Stomach (tissue), 9 donors: Measurements from ENCODE around the gene SLC6A17. TPM values are rescaled to one million over a fixed set of nuclear protein-coding genes. Genes with fewer than 3 reads are reported as not detected.
A peak's percentile ranks its signal among the peaks of the same experiment; 100 is the strongest.

Experiments
- DNase-seq, 2 donors: peaks; one replicate each; pipeline versions ENCODE4 v3.0.0 to v3.0.0-alpha.2; 2013 to 2019
- H3K27ac ChIP-seq, 5 donors: fragments of 200-600 bp in 4 of 5; sonication (generic) in 4 of 5; one replicate each; pipeline ENCODE4 v1.5.1; 2013 to 2019; ENCODE audit warnings: mild to moderate bottlenecking in 1 of 5, moderate library complexity in 1 of 5
- H3K27me3 ChIP-seq, 3 donors: fragments of 200-600 bp; sonication (generic); one replicate each; pipeline ENCODE4 v1.5.1; 2017 to 2019; ENCODE audit warnings: mixed run types in 1 of 3
- H3K36me3 ChIP-seq, 4 donors: fragments of 200-600 bp; sonication (generic); 1 replicate in 3 of 4; 2 replicates in 1 of 4; pipeline ENCODE4 v1.5.1; 2016 to 2019
- H3K4me1 ChIP-seq, 4 donors: fragments of 200-600 bp; sonication (generic); one replicate each; pipeline ENCODE4 v1.5.1; 2016 to 2019
- H3K4me3 ChIP-seq, 4 donors: fragments of 200-600 bp; sonication (generic) in 3 of 4; one replicate each; pipeline ENCODE4 v1.5.1; 2016 to 2019; ENCODE audit warnings: mild to moderate bottlenecking in 1 of 4
- H3K9me3 ChIP-seq, 4 donors: fragments of 200-600 bp; sonication (generic); one replicate each; pipeline ENCODE4 v1.5.1; 2016 to 2019
- EP300 ChIP-seq: sonication (generic); formaldehyde crosslinking; IDR thresholded peaks from one replicate; pipeline ENCODE4 v1.6.1; 2017; ENCODE audit warnings: antibody characterized with exemption
- POLR2A ChIP-seq, 4 donors: fragments of 450-650 bp; IDR thresholded peaks; one replicate each; pipeline ENCODE4 v1.6.1; 2016; ENCODE audit warnings: antibody characterized with exemption in 4 of 4, control low read depth in 2 of 4, mild to moderate bottlenecking in 1 of 4, moderate library complexity in 1 of 4
- POLR2AphosphoS5 ChIP-seq, 3 donors: sonication (generic); formaldehyde crosslinking; IDR thresholded peaks; one replicate each; pipeline ENCODE4 v1.6.1; 2016; ENCODE audit warnings: antibody characterized with exemption in 3 of 3
- WGBS, 5 donors: extraction: QIAGEN DNeasy Blood & Tissue Kit in 3 of 5; methylation state at CpG; one replicate each; pipeline versions ENCODE4 v1.1.5 to v1.1.7; 2013 to 2018; 5-methylcytosine and 5-hydroxymethylcytosine counted together
- intact Hi-C: fragments of 100-400 bp; cut with DNase I; formaldehyde crosslinking; loops from one replicate; pipeline ENCODE4 v1.15.1; 2023; ENCODE audit warnings: low total_unique reads
- polyA plus RNA-seq, 3 donors: library from polyadenylated mRNA; stranded (reverse); fragments of 200-250 nt; gene quantifications; one replicate each; pipeline ENCODE4 v1.2.3, GENCODE V29; 2013
- total RNA-seq, 5 donors: library from RNA; depleted of rRNA; stranded (reverse); fragments of >200 nt; gene quantifications; one replicate each; pipeline versions ENCODE4 v1.1.0 to v1.2.3, GENCODE V29; 2014 to 2016
- TF ChIP-seq, protein P1 (sequence below), 7 experiments: fragments of 450-650 bp in 4 of 7; fragments of 200-600 bp in 3 of 7; sonication (generic) in 3 of 7; IDR thresholded peaks; one replicate each; pipeline ENCODE4 v1.5.1; 2016 to 2019; ENCODE audit warnings: antibody characterized with exemption in 7 of 7, control low read depth in 2 of 7, mild to moderate bottlenecking in 1 of 7
- donor health status: healthy with polysubstance abuse.
- donor health status: Bipolar disorder and iron deficiency.
- donor health status: healthy.

The SLC6A17 gene
- total and polyA plus RNA-seq, 8 donors = 0.08 to 0.37 (median 0.14) TPM; not detected in 3

DNA sequence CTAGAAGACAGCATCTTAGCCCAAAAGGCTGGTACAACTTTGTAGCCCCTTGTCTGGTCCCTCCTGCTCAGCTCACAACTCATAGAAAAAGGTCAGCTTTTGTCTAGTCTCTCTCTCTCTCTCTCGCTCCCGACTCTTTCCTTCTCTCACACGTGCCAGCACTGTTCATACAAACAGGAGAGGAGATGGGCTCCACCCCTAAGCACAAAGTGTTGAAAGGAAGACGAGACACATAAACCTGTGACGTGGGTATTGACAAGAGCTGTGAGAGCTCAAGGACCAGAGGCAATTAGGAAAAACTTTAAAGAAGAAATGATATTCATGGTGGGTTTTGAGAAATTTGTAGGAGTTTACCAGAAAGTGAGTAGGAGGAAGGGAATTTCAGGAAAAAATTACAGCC, 36.3 kb downstream of the SLC6A17 start:
- Histone ChIP-seq H3K9me3 (no peaks in the 10 kb centered on the region), H3K4me1 (peaks cover 0 to 19% (median 10%) of the 10 kb centered on the region in 4 donors), H3K4me3 (no peak overlapping the region), H3K27me3 (peaks cover 0 to 21% (median 3%) of the 10 kb centered on the region in 3 donors), H3K36me3 (no peaks in the 10 kb centered on the region), H3K27ac (peak overlapping the region in 1 of 5 donors; percentile 8)
- TF ChIP-seq POLR2AphosphoS5 (IDR thresholded peaks at IDR 0.05) (no peak), EP300 (no peak), POLR2A (IDR thresholded peaks at IDR 0.05) (no peak)
- TF ChIP-seq, protein P1, sequence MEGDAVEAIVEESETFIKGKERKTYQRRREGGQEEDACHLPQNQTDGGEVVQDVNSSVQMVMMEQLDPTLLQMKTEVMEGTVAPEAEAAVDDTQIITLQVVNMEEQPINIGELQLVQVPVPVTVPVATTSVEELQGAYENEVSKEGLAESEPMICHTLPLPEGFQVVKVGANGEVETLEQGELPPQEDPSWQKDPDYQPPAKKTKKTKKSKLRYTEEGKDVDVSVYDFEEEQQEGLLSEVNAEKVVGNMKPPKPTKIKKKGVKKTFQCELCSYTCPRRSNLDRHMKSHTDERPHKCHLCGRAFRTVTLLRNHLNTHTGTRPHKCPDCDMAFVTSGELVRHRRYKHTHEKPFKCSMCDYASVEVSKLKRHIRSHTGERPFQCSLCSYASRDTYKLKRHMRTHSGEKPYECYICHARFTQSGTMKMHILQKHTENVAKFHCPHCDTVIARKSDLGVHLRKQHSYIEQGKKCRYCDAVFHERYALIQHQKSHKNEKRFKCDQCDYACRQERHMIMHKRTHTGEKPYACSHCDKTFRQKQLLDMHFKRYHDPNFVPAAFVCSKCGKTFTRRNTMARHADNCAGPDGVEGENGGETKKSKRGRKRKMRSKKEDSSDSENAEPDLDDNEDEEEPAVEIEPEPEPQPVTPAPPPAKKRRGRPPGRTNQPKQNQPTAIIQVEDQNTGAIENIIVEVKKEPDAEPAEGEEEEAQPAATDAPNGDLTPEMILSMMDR (IDR thresholded peaks at IDR 0.05) = no peak
- 18 to 29% (median 24%) methylated on average over 5 of the region's 5 CpGs for WGBS, 5 donors
- DNase-seq = no peak
- intact Hi-C loops = no loop called here

DNA sequence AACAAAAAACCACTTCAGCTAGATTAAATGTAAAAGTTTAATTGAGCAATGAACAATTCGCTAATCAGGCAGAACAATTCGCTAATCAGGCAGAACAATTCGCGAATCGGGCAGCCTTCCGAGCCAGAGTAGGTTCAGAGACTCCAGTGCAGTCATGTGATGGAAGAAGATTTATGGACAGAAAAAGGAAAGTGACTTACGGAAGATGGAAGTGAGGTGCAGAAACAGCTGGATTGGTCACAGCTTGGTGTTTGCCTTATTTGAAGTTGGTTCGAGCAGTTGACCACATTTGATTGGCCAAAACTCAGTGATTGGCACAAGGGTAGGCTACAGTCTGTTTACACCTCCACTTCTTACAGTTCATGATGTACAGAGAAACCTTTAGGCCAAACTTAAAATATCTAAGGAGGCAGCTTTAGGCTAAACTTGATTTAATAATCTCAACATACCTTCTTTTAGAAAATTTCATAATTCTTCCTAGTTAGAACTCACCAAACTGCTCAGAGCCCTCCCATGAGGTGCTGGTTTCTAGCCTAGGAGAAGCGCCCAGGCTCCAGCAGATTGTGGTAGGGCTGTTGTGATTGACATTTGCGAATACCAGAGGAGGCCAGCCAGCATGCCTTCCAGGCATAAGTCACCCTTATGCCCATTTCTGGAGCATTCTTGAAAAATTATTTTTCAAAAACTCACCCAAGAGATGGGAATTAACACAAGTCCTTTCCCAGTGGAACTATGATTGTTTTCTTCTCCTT, 37.0 kb downstream of the SLC6A17 start:
- Histone ChIP-seq H3K27me3 (peaks cover 0 to 21% (median 3%) of the 10 kb centered on the region in 3 donors), H3K4me3 (no peak overlapping the region), H3K27ac (peak overlapping the region in 1 of 5 donors; percentile 8), H3K36me3 (no peaks in the 10 kb centered on the region), H3K9me3 (no peaks in the 10 kb centered on the region), H3K4me1 (peaks cover 0 to 19% (median 10%) of the 10 kb centered on the region in 4 donors)
- 70 to 80% (median 76%) methylated on average over 10 of the region's 10 CpGs for WGBS, 5 donors
- TF ChIP-seq EP300 (no peak), POLR2A (IDR thresholded peaks at IDR 0.05) (no peak), POLR2AphosphoS5 (IDR thresholded peaks at IDR 0.05) (no peak)
- TF ChIP-seq, protein P1 (IDR thresholded peaks at IDR 0.05) = no peak
- DNase-seq = peak in 1 of 2 donors; percentile 51
- intact Hi-C loops = no loop called here

DNA sequence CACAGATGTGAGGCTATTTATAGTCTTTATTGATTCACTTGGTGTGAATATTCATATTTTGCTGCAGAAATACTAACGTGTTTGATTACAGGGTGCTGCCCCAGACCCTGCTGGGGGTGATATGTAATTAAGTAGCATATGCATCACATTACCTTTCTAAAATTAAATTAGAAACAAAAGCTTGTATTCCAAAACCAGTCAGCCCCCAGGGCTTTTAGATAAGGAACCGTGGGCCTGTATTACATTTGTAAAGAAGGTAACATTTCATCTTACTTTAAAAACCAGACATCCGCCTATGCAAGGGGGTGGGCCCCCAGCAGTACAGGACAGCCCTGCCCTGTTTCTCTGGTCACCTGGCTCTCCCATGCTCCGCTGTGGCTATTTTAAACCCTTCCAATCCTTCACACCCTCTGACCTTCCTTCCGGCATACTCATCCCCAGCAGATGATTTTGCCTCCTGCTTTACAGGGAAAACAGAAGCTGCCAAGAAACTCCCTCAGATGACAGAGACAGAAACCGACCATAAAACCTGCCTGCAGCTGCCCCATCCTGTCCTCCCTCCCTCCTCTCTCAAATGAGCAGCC, 37.8 kb downstream of the SLC6A17 start:
- 43 to 61% (median 53%) methylated on average over 6 of the region's 6 CpGs for WGBS, 5 donors
- H3K27ac ChIP-seq = peak overlapping the region in 1 of 5 donors; percentile 44
- H3K27me3 ChIP-seq = peaks cover 0 to 17% (median 3%) of the 10 kb centered on the region in 3 donors
- no peak for DNase-seq
- H3K4me1 ChIP-seq = peaks cover 0 to 19% (median 10%) of the 10 kb centered on the region in 4 donors
- TF ChIP-seq POLR2AphosphoS5 (IDR thresholded peaks at IDR 0.05) (no peak), EP300 (no peak), POLR2A (IDR thresholded peaks at IDR 0.05) (no peak)
- TF ChIP-seq, protein P1 (IDR thresholded peaks at IDR 0.05) = no peak
- no peaks in the 10 kb centered on the region for H3K36me3 ChIP-seq
- H3K9me3 ChIP-seq = no peaks in the 10 kb centered on the region
- H3K4me3 ChIP-seq = no peak overlapping the region
- intact Hi-C loops = no loop called here

DNA sequence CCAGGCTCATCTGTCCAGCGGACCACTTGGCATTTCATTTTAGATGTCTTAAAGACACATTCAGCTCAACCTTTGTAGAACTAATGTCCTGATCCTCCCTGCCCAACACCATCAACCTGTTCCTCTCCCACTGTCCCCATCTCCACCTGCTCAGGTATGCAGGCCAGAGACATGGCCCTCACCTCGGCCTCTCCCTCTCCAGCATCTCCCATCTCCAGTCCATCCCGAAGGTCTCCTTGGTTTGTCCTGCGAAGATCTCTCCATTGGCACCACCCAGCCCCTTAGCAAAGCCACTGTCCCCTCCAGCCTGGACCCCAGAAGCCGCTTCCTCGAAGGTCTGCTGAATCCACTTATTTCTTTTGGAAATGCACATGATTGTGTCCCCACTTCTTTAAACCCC, 38.9 kb downstream of the SLC6A17 start:
- H3K4me1 ChIP-seq = peaks cover 0 to 19% (median 10%) of the 10 kb centered on the region in 4 donors
- 82 to 97% (median 91%) methylated on average over 6 of the region's 6 CpGs for WGBS, 5 donors
- no peaks in the 10 kb centered on the region for H3K36me3 ChIP-seq
- intact Hi-C loops = no loop called here
- H3K27me3 ChIP-seq = peaks cover 0 to 16% (median 3%) of the 10 kb centered on the region in 3 donors
- DNase-seq = no peak
- no peak overlapping the region for H3K4me3 ChIP-seq
- peak overlapping the region in 1 of 5 donors; percentile 44 for H3K27ac ChIP-seq
- H3K9me3 ChIP-seq = no peaks in the 10 kb centered on the region
- TF ChIP-seq POLR2A (IDR thresholded peaks at IDR 0.05) = no peak
- TF ChIP-seq EP300 = no peak
